Measurements from ENCODE around the gene PDE6C.

- TF ChIP-seq CTCF (IDR thresholded peaks at IDR 0.05; ENCODE audit: insufficient read depth, low read depth, low read length) (no peak), EZH2 (IDR thresholded peaks at IDR 0.05; ENCODE audit: insufficient read depth, low read length) (no peak)
Observed at GRCh38 chr10:93703066-93703465, 90.7 kb downstream of the PDE6C start.
